PC-3 (cell line): ENCODE results near the gene CORO6. TPM values are rescaled to one million over a fixed set of nuclear protein-coding genes. Genes with fewer than 3 reads are reported as not detected.

Experiments
- ATAC-seq: fragments of 200-7000 bp; cut with Tn5 transposase; 2 replicates; pipeline ENCODE4 v1.9.1; 2020; ENCODE audit warnings: mild to moderate bottlenecking, moderate library complexity
- BruUV-seq: library from RNA; stranded (reverse); fragments of 400-500 nt; replicated peaks from 2 replicates; lab custom pipeline; 2021; lab: Mats Ljungman, UMichigan
- CTCF ChIA-PET: fragments of 300-600 bp; sonication (Branson Sonifier 250); formaldehyde crosslinking; loops from one replicate; lab custom pipeline; 2022; ENCODE audit warnings: antibody characterized with exemption; lab: Charles Lee
- POLR2A ChIA-PET: fragments of 300-600 bp; sonication (Branson Sonifier 250); formaldehyde crosslinking; loops from one replicate; lab custom pipeline; 2022; ENCODE audit warnings: antibody characterized with exemption; ENCODE audit not compliant: unreplicated experiment; lab: Charles Lee
- DNase-seq: peaks from one replicate; pipeline ENCODE4 v3.0.0-alpha.2; 2015
- H2AFZ ChIP-seq: fragments of 300-600 bp; sonication (generic); 2 replicates; pipeline ENCODE4 v1.6.0; 2016; ENCODE audit warnings: antibody characterized with exemption, low read length
- H3F3A ChIP-seq: fragments of 300-600 bp; sonication (generic); one replicate; pipeline ENCODE4 v1.6.0; 2017; ENCODE audit warnings: antibody characterized with exemption, low read length, control low read depth, mild to moderate bottlenecking; ENCODE audit not compliant: unreplicated experiment
- H3K27ac ChIP-seq: fragments of 300-600 bp; sonication (generic); 2 replicates; pipeline ENCODE4 v1.5.1; 2016; ENCODE audit warnings: mild to moderate bottlenecking, low read length
- H3K27me3 ChIP-seq: fragments of 300-600 bp; sonication (generic); 2 replicates; pipeline ENCODE4 v1.6.1; 2016; ENCODE audit warnings: low read length, mixed read lengths
- H3K36me3 ChIP-seq: fragments of 300-600 bp; sonication (generic); 2 replicates; pipeline ENCODE4 v1.6.1; 2016; ENCODE audit warnings: low read depth, mixed run types, low read length, mixed read lengths
- H3K4me1 ChIP-seq: fragments of 300-600 bp; sonication (generic); 2 replicates; pipeline ENCODE4 v1.5.1; 2016; ENCODE audit warnings: low read length; ENCODE audit not compliant: insufficient read depth
- H3K4me2 ChIP-seq: fragments of 300-600 bp; sonication (generic); 2 replicates; pipeline ENCODE4 v1.6.0; 2016; ENCODE audit warnings: low read length
- H3K4me3 ChIP-seq: fragments of 300-600 bp; sonication (generic); 2 replicates; pipeline ENCODE4 v1.5.1; 2016; ENCODE audit warnings: mild to moderate bottlenecking, low read length, mixed read lengths
- H3K79me2 ChIP-seq: fragments of 300-600 bp; sonication (generic); 2 replicates; pipeline ENCODE4 v1.6.1; 2017; ENCODE audit warnings: low read length, mixed read lengths
- H3K9ac ChIP-seq: fragments of 300-600 bp; sonication (generic); 2 replicates; pipeline ENCODE4 v1.6.0; 2016; ENCODE audit warnings: mild to moderate bottlenecking, low read length
- H3K9me2 ChIP-seq: fragments of 300-600 bp; sonication (generic); replicated peaks from 2 replicates; pipeline ENCODE4 v1.6.1; 2016; ENCODE audit warnings: mixed run types, low read length, mixed read lengths
- H3K9me3 ChIP-seq: fragments of 300-600 bp; sonication (generic); 2 replicates; pipeline ENCODE4 v1.6.1; 2016; ENCODE audit warnings: low read length, mixed read lengths
- H4K20me1 ChIP-seq: fragments of 300-600 bp; sonication (generic); 2 replicates; pipeline ENCODE4 v1.6.1; 2016; ENCODE audit warnings: low read length, mixed read lengths
- CTCF ChIP-seq: fragments of 300-600 bp; sonication (generic); conservative IDR thresholded peaks from 2 replicates; pipeline ENCODE4 v1.5.1; 2017; ENCODE audit warnings: antibody characterized with exemption, low read depth, mild to moderate bottlenecking, low read length
- EZH2 ChIP-seq: fragments of 300-600 bp; sonication (generic); IDR thresholded peaks from one replicate; pipeline ENCODE4 v1.6.1; 2017; ENCODE audit warnings: antibody characterized with exemption, mild to moderate bottlenecking, low read length; ENCODE audit not compliant: unreplicated experiment
- EZH2phosphoT487 ChIP-seq: fragments of 300-600 bp; sonication (generic); IDR thresholded peaks from 2 replicates; pipeline ENCODE4 v1.6.1; 2018; ENCODE audit warnings: mild to moderate bottlenecking, antibody characterized with exemption, low read length, borderline replicate concordance
- intact Hi-C: fragments of 100-400 bp; cut with micrococcal nuclease; formaldehyde crosslinking; loops from 2 replicates; pipeline ENCODE4 v1.9.0; 2023
- total RNA-seq: library from RNA; depleted of rRNA; stranded (reverse); fragments of >200 nt; gene quantifications from 2 replicates; pipeline ENCODE4 v1.2.3, GENCODE V29; 2014

The CORO6 gene
- total RNA-seq, 1 experiment from 2014 or later = 0.44 TPM

GRCh38 chr17:29577385-29578211 lies 45.1 kb downstream of the CORO6 start:
- H3K4me2 ChIP-seq = no peak overlapping the region
- no peaks in the 10 kb centered on the region for H3K9me3 ChIP-seq
- H3K4me3 ChIP-seq = no peak overlapping the region
- no peak for DNase-seq
- H3K27ac ChIP-seq = no peak overlapping the region
- H3K36me3 ChIP-seq = no peaks in the 10 kb centered on the region
- intact Hi-C loops = no loop called here
- no peaks in the 10 kb centered on the region for H3K9me2 ChIP-seq
- H3F3A ChIP-seq = no peaks in the 10 kb centered on the region
- BruUV-seq = no TSS peak
- H2AFZ ChIP-seq = no peak overlapping the region
- H3K79me2 ChIP-seq = no peaks in the 10 kb centered on the region
- ChIA-PET CTCF (interaction anchor here (0.7 kb wide), 1 partner anchor 40 kb away, joined by 4 read pairs; no protein-coding TSS in a partner anchor), POLR2A (no interaction called here)
- no peaks in the 10 kb centered on the region for H3K4me1 ChIP-seq
- no peak overlapping the region for H3K9ac ChIP-seq
- no peak for TF ChIP-seq EZH2phosphoT487
- H3K27me3 ChIP-seq = no peaks in the 10 kb centered on the region
- ATAC-seq = no peak
- no peaks in the 10 kb centered on the region for H4K20me1 ChIP-seq

GRCh38 chr17:29577001-29577370 lies 45.7 kb downstream of the CORO6 start:
- Histone ChIP-seq H3K4me2 (no peak overlapping the region), H3F3A (no peaks in the 10 kb centered on the region), H4K20me1 (no peaks in the 10 kb centered on the region), H3K79me2 (no peaks in the 10 kb centered on the region), H3K27ac (no peak overlapping the region), H3K9me2 (no peaks in the 10 kb centered on the region), H2AFZ (no peak overlapping the region), H3K9me3 (no peaks in the 10 kb centered on the region), H3K4me3 (no peak overlapping the region), H3K4me1 (no peaks in the 10 kb centered on the region), H3K9ac (no peak overlapping the region), H3K27me3 (no peaks in the 10 kb centered on the region), H3K36me3 (no peaks in the 10 kb centered on the region)
- ChIA-PET CTCF (interaction anchor here (0.7 kb wide), 1 partner anchor 40 kb away, joined by 4 read pairs; no protein-coding TSS in a partner anchor), POLR2A (no interaction called here)
- no TSS peak for BruUV-seq
- no peak for ATAC-seq
- DNase-seq = no peak
- intact Hi-C loops = no loop called here
- TF ChIP-seq EZH2 = no peak

GRCh38 chr17:29576214-29577000 lies 46.3 kb downstream of the CORO6 start:
- Histone ChIP-seq H3K36me3 (no peaks in the 10 kb centered on the region), H4K20me1 (no peaks in the 10 kb centered on the region), H3K9me2 (no peaks in the 10 kb centered on the region), H3K27me3 (no peaks in the 10 kb centered on the region), H3K27ac (no peak overlapping the region), H3K4me2 (no peak overlapping the region), H3F3A (no peaks in the 10 kb centered on the region), H3K79me2 (no peaks in the 10 kb centered on the region), H3K9me3 (no peaks in the 10 kb centered on the region), H3K4me3 (no peak overlapping the region), H3K9ac (no peak overlapping the region), H3K4me1 (no peaks in the 10 kb centered on the region), H2AFZ (no peak overlapping the region)
- BruUV-seq = no TSS peak
- intact Hi-C loops = no loop called here
- CTCF ChIA-PET = interaction anchor here (0.7 kb wide), 1 partner anchor 41 kb away, joined by 4 read pairs; no protein-coding TSS in a partner anchor
- DNase-seq (no peak), ATAC-seq (no peak)
- TF ChIP-seq EZH2 = no peak
- TF ChIP-seq EZH2phosphoT487 = no peak
- no peak for TF ChIP-seq CTCF
- POLR2A ChIA-PET = no interaction called here
